OCI-LY7 (cell line): ENCODE data around the gene MAP3K19.

ENCODE experiments used
- CTCF ChIP-seq: fragments of 200-600 bp; sonication (generic); conservative IDR thresholded peaks from 2 replicates; pipeline ENCODE4 v1.5.1; 2014; ENCODE audit warnings: mild to moderate bottlenecking, antibody characterized with exemption, low read length, moderate library complexity, mixed read lengths
- EZH2phosphoT487 ChIP-seq: fragments of 200-600 bp; sonication (generic); IDR thresholded peaks from 2 replicates; pipeline ENCODE4 v1.6.1; 2018; ENCODE audit warnings: low read depth, borderline replicate concordance, mild to moderate bottlenecking, mixed run types, antibody characterized with exemption, low read length, moderate library complexity, mixed read lengths

DNA sequence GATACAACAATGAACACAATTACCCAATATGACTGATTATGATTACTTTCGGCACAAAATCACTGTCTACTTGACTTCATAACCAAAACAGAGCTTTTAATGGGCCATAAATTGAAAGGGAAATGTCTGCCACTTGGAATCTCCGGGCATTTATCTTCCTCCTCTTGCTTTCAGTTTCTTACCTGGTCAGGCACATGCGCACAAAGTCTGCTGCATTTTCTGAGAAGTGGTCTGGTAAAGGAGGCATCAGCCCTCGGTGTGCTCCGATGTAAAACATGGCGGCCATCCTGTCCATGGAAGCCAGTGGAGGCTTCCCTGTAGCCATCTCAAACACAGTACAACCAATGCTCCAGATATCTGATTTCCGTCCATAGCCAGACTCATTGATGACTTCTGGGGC, 66.6 kb downstream of the MAP3K19 start:
- TF ChIP-seq CTCF (no peak), EZH2phosphoT487 (no peak)
